Middle frontal gyrus (tissue), 1 donor: Measurements from ENCODE around the gene GNAO1.

Source experiments
- DNase-seq: peaks from one replicate; pipeline ENCODE4 v3.0.0-alpha.2; 2015; ENCODE audit warnings: low spot score; ENCODE audit errors: extremely low spot score

The GNAO1 gene

DNA sequence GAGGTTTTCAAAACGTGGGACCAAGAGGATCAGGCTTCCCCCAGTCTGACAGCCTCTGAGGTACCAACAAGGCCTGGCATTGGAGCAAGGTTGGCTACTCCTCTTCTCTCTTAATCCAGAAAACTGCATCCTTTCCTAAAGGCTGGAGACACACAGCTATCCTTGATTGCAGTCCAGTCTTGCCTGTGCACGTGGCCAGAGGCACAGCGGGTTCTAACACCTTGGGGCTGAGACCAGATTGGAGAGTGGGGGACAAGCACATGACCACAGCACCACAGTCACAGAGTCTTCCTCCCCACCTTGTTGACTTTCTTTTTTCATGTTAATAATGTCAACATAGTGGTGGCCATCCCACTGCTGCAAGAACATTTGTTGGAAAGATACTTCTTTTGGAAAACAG, 46.9 kb downstream of the GNAO1 start:
- DNase-seq, result no peak

DNA sequence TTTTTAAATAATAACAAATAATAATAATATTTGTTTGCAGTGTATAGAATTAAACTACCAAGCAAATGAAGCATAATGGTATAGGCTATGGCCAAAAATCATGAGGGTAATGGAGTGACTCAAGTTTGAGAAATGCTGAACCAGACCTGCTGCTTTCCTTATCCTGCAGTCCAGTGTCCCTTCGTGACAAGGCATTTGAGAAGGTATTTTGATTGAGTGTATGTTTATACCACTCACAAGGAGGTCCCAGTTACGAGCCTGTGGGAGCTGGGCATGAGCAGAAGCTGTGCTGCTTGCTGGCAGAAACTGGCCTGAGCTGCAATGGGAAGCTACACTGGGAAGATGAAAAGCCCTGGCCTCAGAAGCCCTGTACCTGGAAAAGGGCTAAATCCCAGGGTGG, 50.3 kb downstream of the GNAO1 start:
- DNase-seq, result no peak

DNA sequence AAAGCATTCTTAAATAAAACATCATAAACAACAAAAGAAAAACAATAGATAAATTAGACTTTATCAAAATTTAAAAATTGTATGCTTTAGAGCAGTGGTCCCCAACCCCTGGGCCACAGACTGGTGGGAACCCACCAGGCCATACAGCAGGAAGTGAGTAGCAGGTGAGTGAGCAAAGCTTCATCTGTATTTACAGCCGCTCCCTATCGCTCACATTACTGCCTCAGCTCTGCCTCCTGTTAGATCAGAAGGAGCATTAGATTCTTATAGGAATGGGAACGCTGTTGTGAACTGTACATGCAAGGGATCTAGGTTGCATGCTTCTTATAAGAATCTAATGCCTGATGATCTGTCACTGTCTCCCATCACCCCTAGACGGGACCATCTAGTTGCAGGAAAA, 51.5 kb downstream of the GNAO1 start:
- DNase-seq, result no peak

DNA sequence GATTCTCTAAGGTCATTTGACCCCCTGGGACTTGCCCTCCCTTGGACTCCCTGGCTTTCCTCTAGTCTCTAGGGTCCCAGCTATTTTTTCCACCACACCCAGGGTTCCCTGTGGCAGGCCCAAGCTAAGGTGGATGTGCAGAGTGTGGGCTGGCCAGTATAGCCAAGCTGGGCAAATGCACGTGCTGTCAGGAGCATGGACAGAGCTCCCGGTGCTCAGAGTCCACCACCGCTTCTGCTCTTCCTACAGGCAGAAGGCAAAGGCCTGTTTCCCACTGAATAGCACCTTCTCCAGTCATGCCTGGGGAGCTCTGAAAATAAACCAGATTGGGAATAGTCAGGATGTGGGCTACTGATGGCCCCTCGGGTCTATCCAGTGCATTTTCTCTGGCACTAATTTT, 53.3 kb downstream of the GNAO1 start:
- no peak for DNase-seq

DNA sequence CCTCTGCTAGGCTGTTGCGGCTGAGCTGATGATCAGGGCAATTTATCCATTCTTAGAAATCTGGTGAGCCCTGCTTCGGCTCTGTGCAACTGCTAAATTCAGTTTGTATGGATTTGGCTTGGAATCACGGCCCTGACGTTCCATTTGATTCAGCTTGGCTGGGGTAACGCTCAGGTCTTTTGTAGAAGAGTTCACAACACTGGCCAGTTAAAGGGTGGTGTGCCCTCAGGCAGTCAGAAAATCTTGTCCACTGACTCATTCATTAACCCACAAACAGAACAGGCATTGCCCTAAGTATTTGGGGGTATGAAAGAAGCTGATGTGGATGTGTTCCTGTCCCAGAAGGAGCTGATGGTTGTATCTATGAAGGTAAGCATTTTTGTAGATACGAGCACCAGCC, 53.9 kb downstream of the GNAO1 start:
- no peak for DNase-seq

DNA sequence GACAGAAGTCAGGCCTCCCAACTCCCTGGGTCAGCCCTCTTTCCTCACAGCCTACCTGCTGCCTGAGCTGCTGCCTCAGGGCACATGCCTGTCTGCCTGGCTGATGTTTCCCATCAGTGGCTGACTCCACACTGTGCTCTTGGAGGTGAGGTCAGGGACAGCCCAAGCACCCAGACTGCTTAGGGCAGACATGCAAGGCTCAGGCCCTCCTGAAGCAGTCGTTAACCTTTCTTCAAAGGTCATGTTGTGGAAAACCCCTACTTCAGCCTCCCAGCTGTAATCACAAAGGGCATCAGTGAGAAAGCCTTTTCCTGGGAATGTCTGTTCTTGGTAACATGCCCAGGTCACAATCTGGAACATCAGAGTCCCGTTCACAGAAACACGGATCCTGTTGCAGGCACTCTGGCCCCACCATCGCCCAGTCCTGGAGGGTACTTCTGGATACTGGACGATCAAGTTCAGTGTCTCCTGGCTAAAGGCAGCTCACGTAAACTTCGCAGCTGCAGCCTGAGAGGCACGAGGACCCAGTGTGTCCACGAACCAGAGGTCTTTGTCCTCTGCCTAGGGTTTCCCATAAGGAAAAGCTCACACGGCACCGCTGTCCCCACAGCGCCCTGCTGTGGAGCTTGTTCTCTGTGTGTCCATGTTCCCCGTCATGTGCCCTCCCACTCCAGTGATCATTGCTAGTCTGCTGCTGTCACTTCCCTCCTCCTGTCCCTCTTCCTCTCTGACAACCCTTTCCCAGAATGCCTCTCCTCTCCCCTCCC, 54.9 kb downstream of the GNAO1 start:
- DNase-seq, result peak; percentile 60

DNA sequence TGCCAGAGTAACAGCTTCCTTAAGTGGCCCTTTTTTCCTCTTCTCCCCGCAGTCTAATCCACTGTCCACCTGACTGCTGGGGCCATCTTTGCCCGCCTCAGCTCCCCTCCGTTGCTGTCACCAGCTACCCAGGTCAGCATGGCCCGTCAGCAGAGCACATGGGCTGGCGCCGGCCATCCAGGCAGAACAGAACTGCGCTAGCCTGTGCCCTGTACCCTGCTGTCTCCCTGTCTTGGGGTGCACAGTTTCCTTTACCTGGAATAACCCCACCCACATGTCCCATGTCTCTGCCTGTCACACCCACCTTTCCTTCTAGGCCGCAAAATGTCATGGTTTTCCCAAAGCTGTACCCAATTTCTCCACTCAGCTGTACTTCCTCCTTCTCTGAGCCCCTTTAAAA, 55.7 kb downstream of the GNAO1 start:
- DNase-seq, result no peak

DNA sequence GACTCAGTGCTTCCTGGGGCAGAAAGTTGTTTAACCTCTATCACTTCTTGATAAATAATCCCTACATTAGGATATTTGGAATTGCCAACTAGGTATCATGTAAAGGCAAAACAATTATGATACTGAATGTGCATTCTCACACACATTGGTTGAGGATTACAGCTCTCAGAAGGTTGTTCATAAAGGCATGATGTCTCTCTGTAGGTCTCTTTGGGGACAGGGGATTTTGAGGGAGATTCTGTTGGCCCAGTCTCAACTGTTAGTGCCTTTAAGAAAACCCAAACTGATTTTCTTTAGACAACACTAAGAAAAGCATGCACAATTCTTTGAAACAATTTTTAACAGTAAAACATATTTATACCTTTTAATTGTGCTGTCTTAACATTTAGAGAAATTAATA, 56.5 kb downstream of the GNAO1 start:
- no peak for DNase-seq

DNA sequence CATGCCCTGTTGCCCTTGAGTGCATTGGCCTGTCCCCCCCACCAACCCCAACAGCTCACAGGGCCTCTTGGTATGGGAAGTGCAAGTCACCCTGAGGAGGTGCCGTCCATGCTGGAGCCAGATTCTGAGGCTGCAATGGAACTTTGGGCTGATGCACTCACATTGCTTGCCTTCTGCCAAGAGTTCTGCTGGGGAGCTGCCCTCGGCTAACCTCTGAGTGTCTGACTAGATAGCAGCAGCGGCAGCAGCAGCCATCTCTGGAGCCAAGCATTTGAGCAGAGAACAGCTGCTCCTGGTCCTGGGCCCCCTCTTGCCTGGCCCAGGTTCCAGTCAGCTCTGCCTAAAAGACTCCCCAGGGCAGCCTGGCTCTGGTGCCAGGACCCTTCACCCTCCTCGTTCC, 61.5 kb downstream of the GNAO1 start:
- no peak for DNase-seq

DNA sequence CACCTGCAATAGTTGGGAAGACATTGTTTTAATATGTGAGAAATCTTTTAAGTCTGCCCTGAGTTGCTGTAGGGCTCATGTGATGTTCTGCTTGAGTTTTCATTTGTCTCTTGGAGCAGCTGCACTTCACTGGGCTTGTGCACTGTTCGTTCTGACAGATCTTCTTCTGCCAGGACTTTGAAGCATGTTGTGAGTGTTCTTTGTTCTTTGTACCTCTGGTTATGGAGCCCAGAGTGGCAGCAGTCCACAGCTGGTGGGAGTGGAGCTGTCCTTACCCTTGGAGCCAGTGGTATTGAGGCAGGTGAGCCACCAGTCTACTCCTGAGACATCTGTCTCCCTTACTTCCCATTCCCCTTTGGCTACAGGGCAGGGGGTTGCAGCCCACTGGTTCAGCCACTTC, 64.6 kb downstream of the GNAO1 start:
- DNase-seq, result no peak

DNA sequence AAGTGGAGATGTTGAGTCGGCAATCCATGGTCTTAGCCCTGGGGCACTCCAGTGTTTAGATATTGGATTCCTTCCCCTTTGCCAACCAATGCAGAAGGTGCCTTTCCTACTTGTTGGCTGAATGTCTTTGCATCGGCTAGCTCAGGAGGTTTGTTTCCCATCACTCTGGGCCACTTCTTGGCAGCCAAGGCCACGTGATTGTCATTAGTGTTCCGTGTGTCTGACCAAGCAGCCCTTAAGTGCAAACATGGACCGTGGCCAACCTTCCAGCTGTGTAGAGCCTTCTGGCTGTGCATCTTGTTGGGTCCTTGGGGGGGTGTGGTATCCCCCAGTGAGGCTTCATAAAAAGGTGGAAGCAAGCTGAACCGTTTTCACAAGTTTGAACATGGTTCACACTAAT, 66.0 kb downstream of the GNAO1 start:
- DNase-seq, result no peak

DNA sequence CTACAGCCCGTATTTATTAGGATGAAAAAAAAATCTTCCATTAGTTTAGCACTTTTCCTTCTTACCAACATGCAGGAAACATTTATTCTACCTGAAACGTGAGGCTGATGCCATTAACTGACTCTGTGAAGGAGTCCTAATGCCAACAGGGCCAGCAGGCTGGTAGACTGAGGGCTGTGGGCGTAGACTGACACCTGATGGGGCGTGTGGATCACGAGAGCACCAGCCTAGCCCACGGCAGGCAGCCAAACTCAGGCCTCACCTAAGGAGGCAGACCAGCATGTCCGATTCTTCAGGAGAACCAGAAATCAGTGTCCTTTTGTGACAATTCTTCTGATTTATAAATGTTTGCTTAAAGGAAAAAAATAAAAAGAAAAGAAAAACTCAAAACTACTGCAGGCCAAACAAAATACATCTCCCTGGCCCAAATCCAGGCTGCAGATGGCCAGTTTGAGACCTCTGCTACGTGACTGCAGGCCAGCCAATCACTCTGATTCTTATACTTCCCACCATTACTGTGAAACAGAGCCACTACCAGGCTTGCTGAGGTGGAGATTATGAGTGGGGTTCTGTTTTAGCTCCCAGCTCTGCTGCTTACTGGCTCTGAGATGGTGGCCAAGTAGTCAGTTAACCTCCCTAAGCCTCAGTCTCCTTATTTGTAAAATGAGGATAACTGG, 66.5 kb downstream of the GNAO1 start:
- DNase-seq, result no peak

DNA sequence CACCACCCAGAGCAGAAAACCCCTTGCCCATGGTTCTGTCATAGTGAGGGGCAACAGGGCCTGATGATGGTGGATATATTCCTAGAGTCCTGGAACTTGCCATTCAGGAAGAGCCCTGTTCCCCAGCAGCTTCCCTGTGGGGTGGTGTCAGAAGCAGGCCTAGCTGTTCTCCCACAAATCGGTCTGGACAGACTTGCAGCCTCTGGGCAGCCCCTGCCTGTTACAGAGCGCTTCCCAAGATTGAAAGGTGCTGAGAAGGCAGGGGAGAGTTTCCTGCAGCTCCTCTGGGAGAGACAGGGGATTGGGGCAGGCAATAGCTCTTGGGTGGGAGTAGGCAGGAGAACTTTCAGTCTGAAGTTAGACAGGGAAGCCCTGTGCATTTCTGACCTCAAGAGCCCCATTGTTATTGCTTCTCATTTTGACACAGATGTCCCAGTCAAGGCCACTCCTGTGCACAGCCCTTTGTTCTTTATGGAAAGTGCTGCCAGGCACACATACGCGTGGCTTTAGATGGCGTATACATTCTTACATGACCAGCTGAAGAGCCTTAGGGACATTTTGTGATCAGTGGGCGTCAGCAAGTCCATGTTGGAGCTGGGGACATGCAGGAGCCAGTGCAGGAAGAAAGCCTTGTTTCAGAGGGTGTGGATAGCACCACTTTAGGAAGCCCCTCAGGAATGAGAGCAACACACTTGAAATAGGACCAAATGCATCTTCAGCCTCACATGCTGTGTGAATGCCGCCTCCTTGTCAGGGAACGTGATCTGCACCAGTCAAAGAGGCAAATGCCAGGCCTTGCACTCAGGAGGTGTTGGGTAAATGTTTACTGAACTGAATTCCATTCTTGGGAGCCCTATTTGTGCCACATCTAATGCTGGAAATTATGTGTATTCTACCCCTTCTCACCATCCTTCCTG, 67.5 kb downstream of the GNAO1 start:
- DNase-seq, result no peak

DNA sequence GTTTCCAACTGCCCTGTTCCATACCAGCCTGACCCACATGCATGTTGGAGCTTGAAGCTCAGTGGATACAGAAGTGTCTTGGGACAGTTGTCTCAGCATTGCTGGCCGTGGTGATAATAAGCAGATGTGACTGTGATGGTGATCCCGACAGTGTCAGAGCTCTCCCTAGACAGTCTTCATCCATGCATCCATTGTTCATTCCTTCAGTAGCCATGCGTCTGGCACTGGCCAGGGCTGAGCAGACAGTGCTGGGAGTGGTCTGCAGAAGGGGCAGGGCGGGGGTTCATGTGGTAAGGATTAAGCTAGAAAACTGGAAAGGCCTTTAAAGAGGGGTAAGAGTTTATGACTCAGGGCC, 68.1 kb downstream of the GNAO1 start:
- DNase-seq, result no peak

DNA sequence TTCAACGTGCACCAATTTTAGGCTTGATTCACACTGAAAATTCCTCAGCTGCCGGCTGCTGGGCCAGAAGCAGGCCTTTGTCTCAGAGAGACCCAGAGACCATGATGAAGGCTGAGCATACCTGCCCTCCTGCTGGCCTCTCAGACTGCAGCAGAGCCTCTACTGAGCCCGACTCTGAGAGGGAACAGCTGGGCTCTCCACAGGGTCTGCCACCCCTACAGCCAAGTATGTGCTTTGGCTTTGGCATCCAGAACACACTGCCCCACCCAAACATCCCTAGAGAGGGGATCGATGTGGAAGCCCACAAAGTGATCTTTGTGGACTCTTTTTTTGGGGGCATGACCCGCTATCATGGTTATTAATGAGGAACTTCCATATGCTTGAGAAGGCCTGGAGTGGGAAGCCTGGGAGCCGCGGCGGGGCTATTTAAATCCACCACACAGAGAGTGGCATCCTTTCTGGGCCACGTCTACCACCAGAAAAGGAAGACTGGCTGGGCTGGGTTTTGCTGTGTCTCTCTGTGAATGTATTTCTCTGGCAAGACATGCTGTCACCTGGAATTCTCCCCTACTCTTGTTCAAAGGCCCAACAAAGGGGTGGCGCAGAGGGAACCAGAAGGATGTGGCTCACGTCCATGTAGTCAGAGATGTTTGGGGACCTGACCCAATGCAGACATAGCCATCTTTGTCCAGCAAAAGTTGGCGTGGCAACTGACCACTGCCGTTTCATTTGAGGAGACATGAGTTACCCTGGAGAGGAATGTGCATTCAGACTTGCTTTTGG, 69.3 kb downstream of the GNAO1 start:
- DNase-seq, result no peak

DNA sequence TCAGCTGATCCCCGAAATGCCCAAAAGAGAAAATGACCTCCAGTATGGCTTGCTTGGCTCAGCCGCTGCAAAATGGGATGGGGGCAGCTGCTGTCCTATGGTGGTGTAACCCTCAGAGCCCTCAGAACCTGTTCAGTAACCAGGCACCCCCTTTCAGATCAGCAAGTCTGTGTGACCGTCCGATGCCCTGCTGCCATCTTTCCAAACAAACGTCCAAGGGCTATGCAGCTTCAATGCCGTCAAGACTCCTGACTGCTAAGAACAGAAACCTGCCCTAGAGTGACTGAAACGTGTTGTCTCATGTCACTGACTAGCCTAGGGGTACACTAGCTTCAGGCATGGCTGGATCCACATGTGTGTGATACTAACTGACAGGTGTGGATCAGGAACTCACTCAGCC, 70.4 kb downstream of the GNAO1 start:
- DNase-seq, result no peak

DNA sequence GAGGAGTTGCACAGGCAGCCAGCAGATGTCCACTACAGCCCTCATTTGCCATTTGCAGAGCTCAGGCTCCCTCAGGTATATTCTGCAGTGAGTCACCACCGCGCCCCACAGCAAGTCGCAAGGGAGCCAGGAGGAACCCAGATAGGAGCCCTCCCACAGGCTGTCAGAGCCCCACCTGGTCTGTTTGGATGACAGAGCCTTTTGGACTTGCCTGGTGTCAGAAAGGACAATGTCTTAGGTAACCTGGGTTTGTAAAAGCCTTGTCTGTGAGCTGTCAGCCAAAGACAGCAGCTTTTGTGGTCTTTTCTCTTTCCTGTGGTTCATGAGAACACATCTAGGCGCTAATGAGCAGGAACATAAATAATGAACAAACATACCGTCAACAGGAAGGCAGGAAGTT, 70.9 kb downstream of the GNAO1 start:
- DNase-seq, result no peak

DNA sequence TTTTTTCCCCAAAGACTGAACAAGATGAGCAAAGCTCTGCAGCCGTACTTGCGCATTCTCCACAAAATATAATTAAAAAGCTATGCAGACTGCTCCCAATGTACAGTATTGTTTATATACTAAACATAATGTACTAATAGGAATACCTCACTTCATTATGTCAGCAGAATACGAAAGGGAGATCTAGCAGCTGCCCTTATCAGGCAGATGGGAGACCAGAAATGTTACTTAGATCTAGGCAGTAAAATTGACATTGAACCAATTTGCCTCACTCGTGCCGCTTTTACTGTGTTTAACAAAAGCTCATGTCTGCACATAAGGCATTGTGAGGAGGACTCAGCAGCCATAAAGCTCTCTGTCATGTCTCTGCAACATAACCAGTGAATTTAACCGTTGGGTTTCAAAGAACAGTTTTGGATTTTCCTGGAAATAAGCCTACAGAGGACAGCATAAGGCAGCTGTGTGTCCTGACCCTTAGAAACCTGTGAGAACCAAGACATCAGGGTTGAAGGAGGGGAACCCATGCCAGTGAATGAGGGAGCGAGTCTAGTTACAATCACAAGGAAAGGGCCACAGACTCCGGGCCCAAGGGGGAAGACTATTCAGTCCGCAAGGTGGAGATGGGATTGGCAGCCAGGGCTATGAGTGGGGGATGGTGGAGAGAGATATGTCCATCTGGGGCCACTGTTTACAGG, 71.4 kb downstream of the GNAO1 start:
- no peak for DNase-seq

DNA sequence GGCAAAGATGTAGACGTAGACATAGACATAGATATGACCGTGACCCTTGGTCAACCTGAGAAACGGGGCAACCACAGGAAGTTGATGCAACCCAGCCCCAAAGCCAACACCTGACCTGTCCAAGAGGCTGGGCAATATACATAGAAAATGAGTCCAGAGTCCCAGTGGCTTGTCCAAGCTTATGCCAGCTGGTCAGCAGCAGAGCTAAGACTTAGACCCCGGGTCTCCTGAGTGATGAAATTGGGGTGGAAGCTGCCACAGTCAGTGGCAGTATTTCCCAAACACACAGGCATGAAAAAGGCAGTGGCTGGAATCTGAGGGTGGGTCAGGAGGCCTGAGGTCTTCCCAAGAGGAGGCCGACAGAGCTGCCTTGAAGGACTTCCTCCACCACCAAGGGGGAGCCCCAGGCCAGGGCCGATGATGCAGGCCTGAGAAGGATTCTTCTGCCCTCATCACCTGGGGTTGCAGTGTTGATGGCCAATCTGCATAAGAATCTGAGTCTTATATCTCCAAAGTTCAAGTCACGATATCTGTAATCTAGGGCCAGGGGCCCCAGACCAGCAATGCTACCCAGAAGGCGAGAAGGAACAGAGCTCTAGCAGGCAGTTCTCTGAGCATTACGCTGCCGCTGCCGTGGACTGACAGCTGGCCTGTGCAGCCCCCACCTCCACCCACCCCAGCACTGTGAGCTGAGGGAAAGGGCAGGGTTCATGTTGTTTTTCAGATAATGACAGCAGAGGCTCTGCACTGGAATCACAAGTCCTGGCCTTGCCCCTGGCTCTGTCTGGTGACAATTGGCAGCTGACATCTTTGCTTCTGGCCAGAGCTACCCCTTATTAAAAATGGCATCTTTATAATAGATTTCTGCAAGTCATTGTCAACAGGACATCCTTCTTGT, 72.7 kb downstream of the GNAO1 start:
- peak; percentile 64 for DNase-seq

DNA sequence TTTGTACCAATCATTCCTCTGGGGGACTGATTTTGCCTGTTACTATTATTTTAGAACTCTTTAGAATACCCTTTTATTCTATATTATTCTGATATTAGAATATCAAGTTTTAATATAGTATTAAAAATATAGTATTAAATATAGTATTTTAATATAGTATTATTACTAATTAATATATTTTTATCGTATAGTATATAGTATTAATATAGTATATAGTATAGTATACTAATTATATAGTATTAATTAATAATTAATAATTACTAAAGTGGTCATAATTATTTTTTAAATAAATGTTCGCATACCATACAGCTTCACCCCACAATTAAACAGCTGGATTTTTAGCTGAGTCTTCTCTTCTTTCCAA, 73.3 kb downstream of the GNAO1 start:
- no peak for DNase-seq
